NT2/D1 (cell line): ENCODE results near the gene MUC3A.
"Not testable (repeated sequence)": the region's sequence is repeated elsewhere in the genome, so short reads cannot be mapped to it uniquely, and the experiment has no call there.

ENCODE experiments used
- DNase-seq: peaks from one replicate; pipeline ENCODE4 v3.0.0-alpha.2; 2011; ENCODE audit warnings: low read depth, low spot score
- H3K27me3 ChIP-seq: 2 replicates; pipeline ENCODE4 v1.6.0; 2011; ENCODE audit warnings: mild to moderate bottlenecking; ENCODE audit not compliant: insufficient read length, insufficient read depth
- H3K36me3 ChIP-seq: 2 replicates; pipeline ENCODE4 v1.6.1; 2011; ENCODE audit warnings: mild to moderate bottlenecking, low read length, mixed read lengths; ENCODE audit not compliant: insufficient read depth, insufficient read length
- H3K4me1 ChIP-seq: 2 replicates; pipeline ENCODE4 v1.5.1; 2011; ENCODE audit not compliant: insufficient read depth, insufficient read length
- H3K4me3 ChIP-seq: 2 replicates; pipeline ENCODE4 v1.5.1; 2011; ENCODE audit warnings: low read depth; ENCODE audit not compliant: insufficient read length
- H3K9ac ChIP-seq: 2 replicates; pipeline ENCODE4 v1.6.0; 2011; ENCODE audit warnings: low read depth; ENCODE audit not compliant: insufficient read length
- H3K9me3 ChIP-seq: 2 replicates; pipeline ENCODE4 v1.5.1; 2011; ENCODE audit warnings: mild to moderate bottlenecking, low read length; ENCODE audit not compliant: insufficient read depth
- SUZ12 ChIP-seq: IDR thresholded peaks from 2 replicates; pipeline ENCODE4 v1.6.1; 2011; ENCODE audit not compliant: insufficient read length, insufficient read depth; ENCODE audit errors: extremely low read depth
- YY1 ChIP-seq: IDR thresholded peaks from 2 replicates; pipeline ENCODE4 v1.6.1; 2011; ENCODE audit not compliant: insufficient read length, insufficient read depth
- ZNF274 ChIP-seq: IDR thresholded peaks from 2 replicates; pipeline ENCODE4 v1.6.1; 2011; ENCODE audit warnings: mild to moderate bottlenecking, low read depth, low read length

The MUC3A gene

GRCh38 chr7:100972002-100972347, 22.6 kb downstream of the MUC3A start:
- Histone ChIP-seq H3K27me3 (peaks cover 6% of the 10 kb centered on the region), H3K9ac (no peak overlapping the region), H3K4me3 (no peak overlapping the region), H3K36me3 (no peaks in the 10 kb centered on the region), H3K9me3 (no peaks in the 10 kb centered on the region), H3K4me1 (peaks cover 11% of the 10 kb centered on the region)
- TF ChIP-seq ZNF274 (no peak), SUZ12 (no peak), YY1 (no peak)
- no peak for DNase-seq

GRCh38 chr7:100974021-100974420, 24.7 kb downstream of the MUC3A start:
- DNase-seq, result no peak

GRCh38 chr7:100975371-100975821, 26.1 kb downstream of the MUC3A start:
- no peak for DNase-seq
- no peaks in the 10 kb centered on the region for H3K36me3 ChIP-seq
- no peak overlapping the region for H3K9ac ChIP-seq

More at GRCh38 chr7:100974021-100974420, 24.7 kb downstream of the MUC3A start:
- Histone ChIP-seq H3K9ac (no peak overlapping the region), H3K4me1 (peaks cover 2% of the 10 kb centered on the region), H3K9me3 (no peaks in the 10 kb centered on the region), H3K4me3 (no peak overlapping the region), H3K27me3 (no peaks in the 10 kb centered on the region), H3K36me3 (no peaks in the 10 kb centered on the region)
- no peak for TF ChIP-seq ZNF274
- no peak for TF ChIP-seq SUZ12
- TF ChIP-seq YY1, result no peak

DNA sequence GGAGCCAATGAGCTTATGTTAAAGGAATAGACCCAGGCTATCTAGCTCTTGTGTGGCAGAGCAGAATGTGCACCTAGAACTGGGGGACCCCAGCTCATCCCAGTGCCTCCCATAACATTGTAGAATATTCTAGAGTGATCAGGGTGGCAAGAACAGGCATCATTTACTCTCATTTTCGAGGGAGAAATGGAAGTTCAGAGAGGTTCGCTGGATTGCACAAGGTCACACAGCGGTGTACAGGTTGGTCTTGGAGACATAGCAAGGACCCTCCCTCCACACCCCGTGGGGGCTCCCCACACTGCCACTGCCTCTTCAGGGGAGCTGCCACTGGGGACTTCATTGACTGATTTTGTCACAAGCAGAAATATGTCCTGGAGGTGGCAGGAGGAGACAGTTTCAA, 29.0 kb downstream of the MUC3A start:
- no peak for DNase-seq
- Histone ChIP-seq H3K4me1 (no peaks in the 10 kb centered on the region), H3K9ac (no peak overlapping the region), H3K27me3 (no peaks in the 10 kb centered on the region), H3K9me3 (no peaks in the 10 kb centered on the region), H3K4me3 (no peak overlapping the region), H3K36me3 (no peaks in the 10 kb centered on the region)
- no peak for TF ChIP-seq SUZ12
- no peak for TF ChIP-seq ZNF274
- TF ChIP-seq YY1, result no peak

More at GRCh38 chr7:100975371-100975821, 26.1 kb downstream of the MUC3A start:
- Histone ChIP-seq H3K9me3 (no peaks in the 10 kb centered on the region), H3K27me3 (no peaks in the 10 kb centered on the region), H3K4me3 (no peak overlapping the region), H3K4me1 (no peaks in the 10 kb centered on the region)
- no peak for TF ChIP-seq SUZ12
- TF ChIP-seq ZNF274, result no peak
- no peak for TF ChIP-seq YY1

- H3K4me3 ChIP-seq, result no peak overlapping the region
- no peaks in the 10 kb centered on the region for H3K9me3 ChIP-seq
- H3K9ac ChIP-seq, result no peak overlapping the region
- no peaks in the 10 kb centered on the region for H3K27me3 ChIP-seq
- H3K4me1 ChIP-seq, result peaks cover 3% of the 10 kb centered on the region
- no peak for DNase-seq
- H3K36me3 ChIP-seq, result no peaks in the 10 kb centered on the region
- TF ChIP-seq SUZ12 (no peak), ZNF274 (no peak), YY1 (no peak)
These were observed 34.3 kb downstream of the MUC3A start for GRCh38 chr7:100983451-100984187.

DNA sequence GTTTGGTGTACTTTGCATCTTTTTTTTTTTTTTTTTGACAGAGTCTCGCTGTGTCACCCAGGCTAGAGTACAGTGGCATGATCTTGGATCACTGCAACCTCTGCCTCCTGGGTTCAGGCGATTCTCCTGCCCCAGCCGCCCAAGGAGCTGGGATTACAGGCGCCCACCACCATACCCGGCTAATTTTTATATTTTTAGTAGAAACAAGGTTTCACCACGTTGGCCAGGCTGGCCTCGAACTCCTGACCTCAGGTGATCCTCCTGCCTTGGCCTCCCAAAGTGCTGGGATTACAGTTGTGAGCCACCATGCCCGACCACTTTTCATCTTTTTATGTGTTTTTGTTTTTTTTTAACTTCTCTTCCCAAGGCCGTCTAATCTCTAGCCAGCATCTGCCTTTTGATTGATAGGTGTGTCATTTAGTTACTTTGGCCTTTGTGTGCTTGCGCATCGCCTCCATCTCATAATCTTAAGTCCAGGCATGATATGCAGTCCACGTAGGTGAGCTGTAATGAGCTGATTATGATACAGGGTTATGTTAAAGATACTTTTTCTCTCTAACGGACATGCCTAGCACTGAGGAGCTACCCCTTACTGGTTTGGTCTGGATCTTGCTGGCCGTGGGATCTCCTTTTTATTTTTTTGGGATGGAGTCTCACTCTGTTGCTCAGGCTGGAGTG, 35.0 kb downstream of the MUC3A start:
- not testable (repeated sequence) for H3K4me3 ChIP-seq, H3K9ac ChIP-seq, H3K27me3 ChIP-seq, DNase-seq, H3K36me3 ChIP-seq, H3K9me3 ChIP-seq, H3K4me1 ChIP-seq

DNA sequence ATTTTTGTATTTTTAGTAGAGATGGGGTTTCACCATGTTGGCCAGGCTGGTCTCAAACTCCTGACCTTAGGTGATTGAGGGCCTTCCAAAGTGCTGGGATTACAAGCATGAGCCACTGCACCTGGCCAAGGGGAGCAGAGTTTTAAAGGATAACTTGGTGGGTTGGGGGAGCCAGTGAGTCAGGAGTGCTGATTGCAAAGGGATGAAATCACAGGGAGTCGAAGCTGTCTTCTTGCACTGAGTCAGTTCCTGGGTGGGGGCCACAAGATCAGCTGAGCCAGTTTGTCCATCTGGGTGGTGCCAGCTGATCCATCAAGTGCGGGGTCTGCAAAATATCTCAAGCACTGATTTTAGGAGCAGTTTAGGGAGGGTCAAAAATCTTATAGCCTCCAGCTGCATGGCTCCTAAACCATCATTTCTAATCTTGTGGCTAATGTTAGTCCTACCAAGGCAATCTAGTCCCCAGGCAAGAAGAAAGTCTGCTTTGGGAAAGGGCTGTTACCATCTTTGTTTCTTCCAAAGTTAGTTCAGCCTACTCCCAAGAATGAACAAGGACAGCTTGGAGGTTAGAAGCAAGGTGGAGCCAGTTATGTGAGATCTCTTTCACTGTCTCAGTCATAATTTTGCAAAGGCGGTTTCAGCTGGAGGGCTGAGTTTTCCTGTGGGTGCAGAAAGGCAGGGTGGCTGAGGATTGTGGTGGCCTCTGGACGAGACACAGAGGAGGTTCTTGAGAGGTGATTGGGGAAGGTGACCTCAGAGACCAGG, 35.9 kb downstream of the MUC3A start:
- H3K4me1 ChIP-seq, DNase-seq, H3K9me3 ChIP-seq, H3K4me3 ChIP-seq, H3K27me3 ChIP-seq, H3K9ac ChIP-seq, H3K36me3 ChIP-seq: not testable (repeated sequence)
